Left lung (tissue), 10 donors: ENCODE data around the gene RPTOR. TPM values are rescaled to one million over a fixed set of nuclear protein-coding genes. Genes with fewer than 3 reads are reported as not detected.

Experiments
- ATAC-seq: fragments of 200-7000 bp; cut with Tn5 transposase; one replicate; pipeline ENCODE4 v1.9.1; 2020; ENCODE audit warnings: moderate library complexity
- DNase-seq, 4 donors: peaks; one replicate each; pipeline ENCODE4 v3.0.0-alpha.2; 2013 to 2020
- H3K27ac ChIP-seq, 2 donors: fragments of 200-600 bp; sonication (generic) in 1 of 2; one replicate each; pipeline versions ENCODE4 v1.5.0 to v1.8.0; 2020 to 2021
- H3K27me3 ChIP-seq, 2 donors: fragments of 200-600 bp; sonication (generic) in 1 of 2; one replicate each; pipeline versions ENCODE4 v1.5.0 to v1.8.0; 2020 to 2021
- H3K36me3 ChIP-seq, 2 donors: fragments of 200-600 bp; sonication (generic) in 1 of 2; one replicate each; pipeline versions ENCODE4 v1.5.0 to v1.8.0; 2020 to 2021
- H3K4me1 ChIP-seq, 2 donors: fragments of 200-600 bp; one replicate each; pipeline ENCODE4 v1.8.0; 2021
- H3K4me3 ChIP-seq, 2 donors: fragments of 200-600 bp; sonication (generic) in 1 of 2; one replicate each; pipeline versions ENCODE4 v1.5.0 to v1.8.0; 2020 to 2021; ENCODE audit warnings: mild to moderate bottlenecking in 1 of 2
- H3K9me3 ChIP-seq, 2 donors: fragments of 200-600 bp; sonication (generic) in 1 of 2; one replicate each; pipeline versions ENCODE4 v1.5.0 to v1.8.0; 2020 to 2021
- intact Hi-C, 2 donors: fragments of 100-400 bp; cut with DNase I; formaldehyde crosslinking; loops; one replicate each; pipeline versions ENCODE4 v1.11.2 to v1.14.2; 2022
- polyA plus RNA-seq, 6 donors: library from polyadenylated mRNA; unstranded; fragments of 120-200 nt; gene quantifications; one replicate each; pipeline ENCODE4 v1.2.1, GENCODE V29; 2013; ENCODE audit not compliant: insufficient read length in 6 of 6
- total RNA-seq, 2 donors: library from RNA; stranded (reverse); fragmentation: NEBNext Ultra II Directional; extraction: Animal tissue kit (Norgen Biotek cat#: 25700); gene quantifications; one replicate each; pipeline ENCODE4 v1.2.1, GENCODE V29; 2021
- TF ChIP-seq, protein P1 (sequence below), 2 donors: fragments of 200-600 bp; sonication (generic) in 1 of 2; IDR thresholded peaks; one replicate each; pipeline versions ENCODE4 v1.5.0 to v1.8.0; 2021; ENCODE audit warnings: antibody characterized with exemption in 2 of 2
- donor health status: DM: no; HTN: yes; CAD: no.
- donor health status: DM: no; HTN: no; CAD: no.

The RPTOR gene
- total and polyA plus RNA-seq, 8 donors, result 14.2 to 39.2 (median 20.7) TPM

- intact Hi-C loops, result no loop called here
- Histone ChIP-seq H3K36me3 (no peaks in the 10 kb centered on the region), H3K9me3 (no peaks in the 10 kb centered on the region), H3K4me3 (no peak overlapping the region), H3K4me1 (peaks cover 0 to 20% of the 10 kb centered on the region in 2 donors), H3K27ac (no peak overlapping the region), H3K27me3 (no peaks in the 10 kb centered on the region)
- ATAC-seq (no peak), DNase-seq (no peak)
- TF ChIP-seq, protein P1, sequence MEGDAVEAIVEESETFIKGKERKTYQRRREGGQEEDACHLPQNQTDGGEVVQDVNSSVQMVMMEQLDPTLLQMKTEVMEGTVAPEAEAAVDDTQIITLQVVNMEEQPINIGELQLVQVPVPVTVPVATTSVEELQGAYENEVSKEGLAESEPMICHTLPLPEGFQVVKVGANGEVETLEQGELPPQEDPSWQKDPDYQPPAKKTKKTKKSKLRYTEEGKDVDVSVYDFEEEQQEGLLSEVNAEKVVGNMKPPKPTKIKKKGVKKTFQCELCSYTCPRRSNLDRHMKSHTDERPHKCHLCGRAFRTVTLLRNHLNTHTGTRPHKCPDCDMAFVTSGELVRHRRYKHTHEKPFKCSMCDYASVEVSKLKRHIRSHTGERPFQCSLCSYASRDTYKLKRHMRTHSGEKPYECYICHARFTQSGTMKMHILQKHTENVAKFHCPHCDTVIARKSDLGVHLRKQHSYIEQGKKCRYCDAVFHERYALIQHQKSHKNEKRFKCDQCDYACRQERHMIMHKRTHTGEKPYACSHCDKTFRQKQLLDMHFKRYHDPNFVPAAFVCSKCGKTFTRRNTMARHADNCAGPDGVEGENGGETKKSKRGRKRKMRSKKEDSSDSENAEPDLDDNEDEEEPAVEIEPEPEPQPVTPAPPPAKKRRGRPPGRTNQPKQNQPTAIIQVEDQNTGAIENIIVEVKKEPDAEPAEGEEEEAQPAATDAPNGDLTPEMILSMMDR (IDR thresholded peaks at IDR 0.05), result no peak
These were observed 60.0 kb downstream of the RPTOR start for GRCh38 chr17:80604670-80605010.

GRCh38 chr17:80605326-80606066 lies 60.9 kb downstream of the RPTOR start:
- H3K4me3 ChIP-seq, result no peak overlapping the region
- peaks cover 0 to 12% of the 10 kb centered on the region in 2 donors for H3K4me1 ChIP-seq
- ATAC-seq (peak; percentile 69), DNase-seq (no peak)
- no peaks in the 10 kb centered on the region for H3K9me3 ChIP-seq
- intact Hi-C loops, result no loop called here
- H3K27ac ChIP-seq, result no peak overlapping the region
- TF ChIP-seq, protein P1 (IDR thresholded peaks at IDR 0.05), result no peak
- H3K27me3 ChIP-seq, result no peaks in the 10 kb centered on the region
- H3K36me3 ChIP-seq, result no peaks in the 10 kb centered on the region

GRCh38 chr17:80608326-80608725 lies 63.7 kb downstream of the RPTOR start:
- Histone ChIP-seq H3K9me3 (no peaks in the 10 kb centered on the region), H3K4me3 (no peak overlapping the region)
- TF ChIP-seq, protein P1 (IDR thresholded peaks at IDR 0.05), result no peak

DNA sequence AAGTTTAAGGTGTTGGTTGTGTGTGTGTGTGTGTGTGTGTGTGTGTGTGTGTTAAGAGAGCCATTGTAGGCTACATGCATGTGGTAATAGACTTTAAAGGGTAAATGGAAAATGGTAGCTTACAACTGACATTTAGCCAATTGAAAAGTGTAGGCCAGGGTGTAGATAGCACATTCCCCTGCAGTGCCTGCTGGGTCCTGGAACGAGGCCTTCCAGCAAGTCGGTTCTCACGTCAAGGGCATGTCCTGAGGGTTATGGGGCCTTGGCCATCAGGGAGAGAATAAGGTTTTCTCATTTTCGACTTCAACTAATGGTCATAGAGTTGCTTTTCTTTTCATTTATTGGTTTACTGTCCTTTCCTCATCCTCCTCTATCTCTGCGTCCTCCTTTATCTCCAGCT lies 65.1 kb downstream of the RPTOR start:
- Histone ChIP-seq H3K36me3 (no peaks in the 10 kb centered on the region), H3K4me1 (no peaks in the 10 kb centered on the region), H3K4me3 (no peak overlapping the region), H3K27me3 (no peaks in the 10 kb centered on the region), H3K9me3 (no peaks in the 10 kb centered on the region), H3K27ac (no peak overlapping the region)
- DNase-seq (no peak), ATAC-seq (no peak)
- TF ChIP-seq, protein P1 (IDR thresholded peaks at IDR 0.05), result no peak
- intact Hi-C loops, result no loop called here

More at GRCh38 chr17:80608326-80608725, 63.7 kb downstream of the RPTOR start:
- H3K27me3 ChIP-seq, result no peaks in the 10 kb centered on the region
- DNase-seq (no peak), ATAC-seq (no peak)
- intact Hi-C loops, result no loop called here
- H3K4me1 ChIP-seq, result peaks cover 0 to 9% of the 10 kb centered on the region in 2 donors
- H3K36me3 ChIP-seq, result no peaks in the 10 kb centered on the region
- no peak overlapping the region for H3K27ac ChIP-seq

DNA sequence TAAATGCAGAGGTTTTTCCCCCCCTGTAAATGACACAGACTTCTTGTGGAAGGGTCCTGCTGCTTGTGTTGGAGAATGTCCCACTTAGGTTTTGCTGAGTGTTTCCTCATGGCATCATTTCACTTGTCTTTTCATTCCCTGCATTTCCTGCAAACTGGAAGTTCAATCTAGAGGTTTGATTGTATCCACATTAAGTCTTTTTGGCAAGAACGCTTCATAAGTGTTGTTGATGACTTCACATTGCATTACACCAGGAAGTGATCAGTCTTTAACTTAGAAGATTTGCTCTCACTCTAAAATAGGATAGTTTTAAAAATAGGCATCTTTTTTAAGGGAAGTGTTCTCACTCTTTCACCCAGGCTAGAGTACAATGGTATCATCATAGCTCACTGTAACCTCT lies 67.2 kb downstream of the RPTOR start:
- no peaks in the 10 kb centered on the region for H3K4me1 ChIP-seq
- TF ChIP-seq, protein P1 (IDR thresholded peaks at IDR 0.05), result no peak
- peak in 1 of 4 donors; percentile 30 for DNase-seq
- no peaks in the 10 kb centered on the region for H3K36me3 ChIP-seq
- H3K27me3 ChIP-seq, result no peaks in the 10 kb centered on the region
- H3K4me3 ChIP-seq, result no peak overlapping the region
- intact Hi-C loops, result no loop called here
- no peak overlapping the region for H3K27ac ChIP-seq
- no peaks in the 10 kb centered on the region for H3K9me3 ChIP-seq
- no peak for ATAC-seq
